GM20431 (cell line): Measurements from ENCODE around the gene CDH7.

Source experiments
- in situ Hi-C: fragments of 300-500 bp; cut with MseI, MboI; formaldehyde crosslinking; loops from one replicate; pipeline ENCODE4 v1.15.0; 2020; ENCODE audit warnings: low sequenced_read_pairs; ENCODE audit not compliant: unreplicated experiment

Gene CDH7

DNA sequence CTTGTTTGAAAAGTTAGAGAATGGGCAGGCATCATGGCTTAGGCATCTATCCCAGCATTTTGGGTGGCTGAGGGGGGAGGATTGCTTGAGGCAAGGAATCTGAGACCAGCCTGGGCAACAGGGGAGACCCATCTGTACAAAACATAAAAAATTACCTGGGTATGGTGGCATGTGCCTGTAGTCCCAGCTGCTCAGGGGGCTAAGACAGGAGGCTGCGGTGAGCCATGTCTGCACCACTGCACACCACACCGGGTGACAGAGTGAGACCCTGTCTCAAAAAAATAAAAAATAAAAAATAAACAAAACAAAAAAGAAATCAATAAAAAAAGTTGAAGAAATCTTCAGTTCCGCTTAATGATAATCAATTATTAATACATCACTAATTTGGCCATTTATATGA lies 146.5 kb downstream of the CDH7 start:
- in situ Hi-C loops = no loop called here

DNA sequence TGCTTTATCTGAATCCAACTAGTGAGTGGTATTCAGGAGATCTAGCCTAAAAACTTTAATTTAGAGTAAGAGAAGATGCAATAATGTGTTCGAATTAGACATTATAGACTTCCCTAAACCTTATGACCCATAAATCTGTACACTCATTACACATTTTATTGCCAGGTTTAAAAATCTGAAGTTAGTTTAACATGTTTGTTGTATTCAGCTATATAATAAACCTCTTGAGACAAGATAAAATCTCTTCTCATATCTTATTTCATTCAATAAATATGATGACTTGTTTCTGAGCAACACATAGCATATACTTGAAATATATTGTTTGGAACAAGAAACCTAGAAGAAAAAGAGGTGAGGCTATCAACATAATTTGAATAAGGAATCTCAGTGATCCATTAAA lies 150.7 kb downstream of the CDH7 start:
- in situ Hi-C loops = no loop called here

- in situ Hi-C loops = no loop called here
Measured at GRCh38 chr18:65906621-65907034, 155.8 kb downstream of the CDH7 start.

DNA sequence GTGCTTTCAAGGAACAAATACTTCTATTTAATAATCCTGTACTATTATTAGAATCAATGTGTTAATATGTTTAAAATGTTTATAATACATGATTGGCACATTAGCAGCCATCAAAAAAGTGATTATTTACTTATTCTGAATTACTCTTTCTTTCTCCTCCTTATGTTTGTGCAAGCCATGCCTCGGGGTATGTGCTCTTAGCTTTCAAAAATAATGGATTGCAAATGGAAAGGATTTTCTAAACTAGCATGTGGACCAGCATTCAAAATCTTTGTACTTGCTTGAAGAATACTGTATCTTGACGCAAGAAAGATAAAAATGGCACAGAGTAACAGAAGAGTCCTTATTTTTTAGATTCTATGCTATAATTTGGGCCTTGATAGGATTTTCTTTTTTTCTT lies 156.5 kb downstream of the CDH7 start:
- in situ Hi-C loops = no loop called here

DNA sequence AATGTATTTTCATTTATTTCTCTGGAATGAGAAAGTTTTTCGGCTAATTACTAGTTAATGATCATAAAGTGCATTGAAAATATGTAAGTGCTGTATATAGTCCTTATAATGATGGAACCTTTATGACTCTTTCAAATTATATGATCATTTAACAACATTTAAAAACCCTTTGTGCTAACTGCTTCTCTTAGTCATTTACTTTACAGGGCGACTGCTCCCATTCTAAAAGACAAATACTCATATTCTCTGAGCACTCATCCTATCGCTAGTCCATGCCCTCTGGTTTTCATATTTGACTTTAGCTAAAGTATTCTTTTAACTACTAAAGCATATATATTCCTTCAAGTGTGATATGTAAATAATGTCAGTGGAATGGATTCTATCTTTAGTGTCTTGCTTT lies 168.2 kb downstream of the CDH7 start:
- in situ Hi-C loops = no loop called here

DNA sequence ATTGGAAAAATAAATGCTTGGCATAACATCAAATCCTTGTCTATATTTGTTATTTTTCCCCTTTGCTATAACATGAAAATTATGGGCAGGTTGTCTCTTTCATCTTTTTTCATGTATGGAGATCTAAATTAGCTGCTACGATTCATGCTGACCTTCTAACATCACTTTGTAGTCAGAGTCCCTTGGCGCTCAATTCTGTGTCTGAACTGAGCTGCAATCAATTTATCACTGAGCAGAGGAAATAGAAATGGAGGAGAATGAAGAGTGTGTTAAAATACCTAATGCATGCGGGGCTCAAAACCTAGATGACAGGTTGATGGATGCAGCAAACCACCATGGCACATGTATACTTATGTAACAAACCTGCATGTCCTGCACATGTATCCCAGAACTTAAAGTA lies 168.9 kb downstream of the CDH7 start:
- in situ Hi-C loops = no loop called here

DNA sequence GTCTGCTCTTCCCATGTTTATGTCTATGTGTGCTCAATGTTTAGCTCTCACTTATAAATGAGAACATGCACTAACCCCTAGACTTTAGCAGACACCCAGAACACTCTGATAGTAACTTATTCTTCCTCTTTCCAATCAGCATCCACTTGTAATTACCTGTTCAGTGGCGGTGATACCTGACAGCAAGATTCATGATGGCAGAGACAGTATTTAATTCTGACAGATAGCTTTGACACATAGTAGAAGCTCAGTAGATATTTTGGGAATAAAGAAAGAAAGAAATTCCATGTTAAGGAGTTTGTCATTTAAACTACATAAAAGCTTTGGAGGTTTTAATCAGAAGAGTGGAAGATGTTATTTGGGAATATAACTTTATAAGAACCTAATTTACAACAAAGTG lies 171.3 kb downstream of the CDH7 start:
- in situ Hi-C loops = no loop called here

DNA sequence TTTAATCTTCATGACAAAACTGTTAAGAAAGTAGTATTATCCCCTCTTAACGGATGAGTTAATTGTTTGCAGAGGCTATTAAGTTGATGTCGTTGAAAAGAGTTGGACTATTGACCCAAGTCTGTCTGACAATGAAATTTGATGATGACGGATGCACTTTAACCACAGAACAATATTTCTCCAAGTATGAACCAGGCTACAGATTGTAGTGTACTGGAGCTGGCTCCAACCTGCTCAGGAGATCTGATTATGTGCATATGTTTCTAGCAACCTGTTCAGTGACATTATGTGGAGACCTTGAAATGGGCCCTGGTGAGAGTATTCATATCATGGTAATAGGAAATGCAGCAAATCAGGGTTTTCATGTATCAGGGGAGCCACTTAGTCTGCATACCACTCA lies 174.1 kb downstream of the CDH7 start:
- in situ Hi-C loops = no loop called here

- in situ Hi-C loops = no loop called here
Measured at GRCh38 chr18:65934874-65935273, 184.1 kb downstream of the CDH7 start.

- in situ Hi-C loops = no loop called here
Measured at GRCh38 chr18:65936678-65937077, 185.9 kb downstream of the CDH7 start.

- in situ Hi-C loops = no loop called here
Measured at GRCh38 chr18:65937180-65937579, 186.4 kb downstream of the CDH7 start.

GRCh38 chr18:65938592-65939372 lies 188.0 kb downstream of the CDH7 start:
- in situ Hi-C loops = no loop called here
